ENCODE measurements around the gene PITPNM1.
"Not testable (repeated sequence)": the region's sequence is repeated elsewhere in the genome, so short reads cannot be mapped to it uniquely, and the experiment has no call there.

PITPNM1 gene

GRCh38 chr11:67517784-67518552 is 12.8 kb upstream of the PITPNM1 start:
- H3K36me3 Mint-ChIP-seq, result no peaks in the 10 kb centered on the region
- no peaks in the 10 kb centered on the region for H3K9me3 Mint-ChIP-seq
- H3K27me3 Mint-ChIP-seq, result peaks cover 11% of the 10 kb centered on the region
- H3K4me3 Mint-ChIP-seq, result no peak overlapping the region
- no peaks in the 10 kb centered on the region for H3K4me1 Mint-ChIP-seq
- no peak overlapping the region for H3K27ac Mint-ChIP-seq
- DNase-seq (ENCODE audit: low spot score in 2 of 2) (no peak), ATAC-seq (ENCODE audit: low read depth) (no peak)

DNA sequence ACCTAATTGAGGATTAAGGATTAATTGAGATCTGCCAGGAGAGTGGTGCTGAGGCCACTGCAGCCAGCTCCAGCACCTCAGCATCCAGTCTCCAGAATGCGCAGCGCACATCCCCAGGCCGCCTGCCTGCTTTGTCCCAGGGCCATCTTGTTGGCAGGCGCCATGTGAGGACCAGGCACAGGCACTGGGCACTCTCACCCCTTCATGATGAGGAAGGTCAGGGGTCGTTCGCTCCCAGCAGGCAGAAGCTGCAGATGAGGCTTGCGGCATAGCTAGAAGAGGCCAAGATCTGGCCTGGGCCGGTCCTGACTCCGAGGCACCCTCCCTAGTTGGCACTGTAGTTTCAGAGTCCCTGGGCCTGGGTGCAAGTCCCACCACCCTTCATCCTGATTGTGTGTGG is 11.6 kb upstream of the PITPNM1 start:
- Mint-ChIP-seq H3K4me1 (no peaks in the 10 kb centered on the region), H3K27me3 (peaks cover 6% of the 10 kb centered on the region), H3K9me3 (no peaks in the 10 kb centered on the region), H3K36me3 (no peaks in the 10 kb centered on the region), H3K27ac (no peak overlapping the region), H3K4me3 (no peak overlapping the region)
- no peak for ATAC-seq (ENCODE audit: low read depth)
- DNase-seq (ENCODE audit: low spot score in 2 of 2), result no peak

GRCh38 chr11:67514116-67514515 is 9.0 kb upstream of the PITPNM1 start:
- H3K9me3 Mint-ChIP-seq, result no peaks in the 10 kb centered on the region
- peaks cover 2% of the 10 kb centered on the region for H3K4me1 Mint-ChIP-seq
- no peak overlapping the region for H3K4me3 Mint-ChIP-seq
- ATAC-seq (ENCODE audit: low read depth) (no peak), DNase-seq (ENCODE audit: low spot score in 2 of 2) (no peak)
- no peaks in the 10 kb centered on the region for H3K36me3 Mint-ChIP-seq
- peaks cover 8% of the 10 kb centered on the region for H3K27me3 Mint-ChIP-seq
- H3K27ac Mint-ChIP-seq, result no peak overlapping the region

GRCh38 chr11:67511558-67511957 is 6.4 kb upstream of the PITPNM1 start:
- not testable (repeated sequence) for DNase-seq (ENCODE audit: low spot score in 2 of 2); ATAC-seq (ENCODE audit: low read depth); H3K27ac Mint-ChIP-seq

DNA sequence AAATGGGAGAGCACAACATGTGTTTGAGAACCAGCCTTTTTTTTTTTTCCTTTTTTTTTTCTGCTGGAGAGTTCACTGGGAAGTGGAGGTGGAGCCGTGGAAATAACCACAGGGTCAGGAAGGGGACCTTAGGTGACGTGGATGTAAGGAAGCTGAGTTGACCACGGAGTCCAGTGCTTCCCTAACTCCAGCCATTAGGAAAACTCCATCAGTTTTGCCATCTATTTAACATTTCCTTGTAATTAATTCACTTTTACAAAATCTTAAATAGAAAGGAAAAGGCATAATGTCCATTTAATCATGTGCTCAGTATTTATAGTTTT is 4.8 kb upstream of the PITPNM1 start:
- ATAC-seq (ENCODE audit: low read depth), result no peak
- Mint-ChIP-seq H3K9me3 (no peaks in the 10 kb centered on the region), H3K27me3 (peaks cover 8% of the 10 kb centered on the region), H3K36me3 (no peaks in the 10 kb centered on the region), H3K27ac (peak overlapping the region; percentile 97), H3K4me1 (peaks cover 16% of the 10 kb centered on the region), H3K4me3 (no peak overlapping the region)
- DNase-seq (ENCODE audit: low spot score in 2 of 2), result no peak

More at GRCh38 chr11:67511558-67511957, 6.4 kb upstream of the PITPNM1 start:
- H3K4me3 Mint-ChIP-seq, H3K36me3 Mint-ChIP-seq, H3K9me3 Mint-ChIP-seq, H3K4me1 Mint-ChIP-seq, H3K27me3 Mint-ChIP-seq: not testable (repeated sequence)

- Mint-ChIP-seq H3K4me3 (peak overlapping the region; percentile 70), H3K9me3 (no peaks in the 10 kb centered on the region), H3K27me3 (peaks cover 2% of the 10 kb centered on the region), H3K27ac (peak overlapping the region; percentile 97), H3K36me3 (no peaks in the 10 kb centered on the region), H3K4me1 (peaks cover 21% of the 10 kb centered on the region)
- ATAC-seq (ENCODE audit: low read depth), result peak; percentile 51
- DNase-seq (ENCODE audit: low spot score in 2 of 2), result peak; percentile 99
Measured at GRCh38 chr11:67508486-67509121, 3.4 kb upstream of the PITPNM1 start.

GRCh38 chr11:67507864-67508485 is 2.8 kb upstream of the PITPNM1 start, which contains the start of gene CDK2AP2:
Gene CDK2AP2 (minus strand): TSS chr11:67508162. CDS start chr11:67508082, 80 bp downstream.
- H3K4me1 Mint-ChIP-seq, result peaks cover 25% of the 10 kb centered on the region
- DNase-seq (ENCODE audit: low spot score in 2 of 2), result peak; percentile 90 to 92
- H3K9me3 Mint-ChIP-seq, result no peaks in the 10 kb centered on the region
- peaks cover under 1% of the 10 kb centered on the region for H3K36me3 Mint-ChIP-seq
- peak within 1 kb of the TSS; percentile 97 for H3K27ac Mint-ChIP-seq
- peak; percentile 70 for ATAC-seq (ENCODE audit: low read depth)
- H3K27me3 Mint-ChIP-seq, result peaks cover 2% of the 10 kb centered on the region
- peak within 1 kb of the TSS; percentile 70 for H3K4me3 Mint-ChIP-seq

- H3K27ac Mint-ChIP-seq, result peak overlapping the region; percentile 97
- H3K4me1 Mint-ChIP-seq, result peaks cover 28% of the 10 kb centered on the region
- H3K9me3 Mint-ChIP-seq, result no peaks in the 10 kb centered on the region
- H3K36me3 Mint-ChIP-seq, result peaks cover 3% of the 10 kb centered on the region
- no peak for ATAC-seq (ENCODE audit: low read depth)
- H3K27me3 Mint-ChIP-seq, result peaks cover 2% of the 10 kb centered on the region
- peak overlapping the region; percentile 70 for H3K4me3 Mint-ChIP-seq
- peak in 1 of 2 donors; percentile 44 for DNase-seq (ENCODE audit: low spot score in 2 of 2)
Measured at GRCh38 chr11:67507242-67507863, 2.2 kb upstream of the PITPNM1 start.

DNA sequence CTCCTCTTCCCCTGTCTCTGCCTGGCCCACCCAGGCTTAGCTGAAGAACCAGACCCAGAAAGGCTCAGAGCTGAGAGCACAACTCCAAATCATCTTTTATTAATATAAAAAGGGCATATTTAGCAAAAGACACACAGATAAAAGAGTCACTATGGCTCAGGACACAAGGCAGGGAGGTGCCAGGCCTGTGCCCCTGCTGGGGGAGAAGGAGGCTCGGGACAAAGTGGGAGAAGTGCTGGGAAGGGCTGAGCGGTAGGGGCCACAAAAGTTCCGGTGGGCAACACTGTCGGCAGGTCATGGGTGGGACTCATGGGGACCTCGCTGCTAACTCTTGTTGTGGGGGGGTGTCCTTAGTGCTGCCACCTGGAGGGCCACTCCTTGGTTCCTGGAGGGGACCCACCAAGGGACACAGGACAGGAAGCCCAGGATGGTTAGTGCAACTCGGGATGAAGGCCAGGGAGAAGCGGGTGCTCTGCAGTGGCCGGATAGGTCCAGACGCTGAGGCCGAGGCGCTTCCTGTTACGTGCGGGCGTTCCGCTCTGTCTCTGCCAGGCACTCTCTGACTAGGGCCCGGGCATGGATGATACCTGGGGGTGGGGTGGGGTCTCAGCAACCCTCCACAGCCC is 1.4 kb upstream of the PITPNM1 start:
- H3K27ac Mint-ChIP-seq, result peak overlapping the region; percentile 89
- DNase-seq (ENCODE audit: low spot score in 2 of 2) (no peak), ATAC-seq (ENCODE audit: low read depth) (no peak)
- peaks cover 28% of the 10 kb centered on the region for H3K4me1 Mint-ChIP-seq
- peak overlapping the region; percentile 92 for H3K4me3 Mint-ChIP-seq
- no peaks in the 10 kb centered on the region for H3K9me3 Mint-ChIP-seq
- peaks cover 2% of the 10 kb centered on the region for H3K27me3 Mint-ChIP-seq
- H3K36me3 Mint-ChIP-seq, result peaks cover 3% of the 10 kb centered on the region

- peaks cover 33% of the 10 kb centered on the region for H3K4me1 Mint-ChIP-seq
- peak; percentile 44 for ATAC-seq (ENCODE audit: low read depth)
- H3K36me3 Mint-ChIP-seq, result peaks cover 8% of the 10 kb centered on the region
- H3K27me3 Mint-ChIP-seq, result peaks cover under 1% of the 10 kb centered on the region
- H3K9me3 Mint-ChIP-seq, result no peaks in the 10 kb centered on the region
- peak overlapping the region; percentile 89 for H3K27ac Mint-ChIP-seq
- H3K4me3 Mint-ChIP-seq, result peak overlapping the region; percentile 92
- DNase-seq (ENCODE audit: low spot score in 2 of 2), result peak; percentile 88 to 93
Measured at GRCh38 chr11:67505605-67506396, 638 bp upstream of the PITPNM1 start.

GRCh38 chr11:67504005-67504949 is 886 bp downstream of the PITPNM1 start:
- DNase-seq (ENCODE audit: low spot score in 2 of 2) (peak in 1 of 2 donors; percentile 51), ATAC-seq (ENCODE audit: low read depth) (no peak)
- Mint-ChIP-seq H3K4me3 (peak overlapping the region; percentile 92), H3K36me3 (peaks cover 14% of the 10 kb centered on the region), H3K9me3 (no peaks in the 10 kb centered on the region), H3K27me3 (no peaks in the 10 kb centered on the region), H3K4me1 (peaks cover 33% of the 10 kb centered on the region), H3K27ac (peak overlapping the region; percentile 89)

Measured in memory B cell (primary cell).